Measurements from ENCODE around the gene LAMC2.
A peak's percentile ranks its signal among the peaks of the same experiment; 100 is the strongest.
"Not testable (repeated sequence)": the region's sequence is repeated elsewhere in the genome, so short reads cannot be mapped to it uniquely, and the experiment has no call there.

The LAMC2 gene

DNA sequence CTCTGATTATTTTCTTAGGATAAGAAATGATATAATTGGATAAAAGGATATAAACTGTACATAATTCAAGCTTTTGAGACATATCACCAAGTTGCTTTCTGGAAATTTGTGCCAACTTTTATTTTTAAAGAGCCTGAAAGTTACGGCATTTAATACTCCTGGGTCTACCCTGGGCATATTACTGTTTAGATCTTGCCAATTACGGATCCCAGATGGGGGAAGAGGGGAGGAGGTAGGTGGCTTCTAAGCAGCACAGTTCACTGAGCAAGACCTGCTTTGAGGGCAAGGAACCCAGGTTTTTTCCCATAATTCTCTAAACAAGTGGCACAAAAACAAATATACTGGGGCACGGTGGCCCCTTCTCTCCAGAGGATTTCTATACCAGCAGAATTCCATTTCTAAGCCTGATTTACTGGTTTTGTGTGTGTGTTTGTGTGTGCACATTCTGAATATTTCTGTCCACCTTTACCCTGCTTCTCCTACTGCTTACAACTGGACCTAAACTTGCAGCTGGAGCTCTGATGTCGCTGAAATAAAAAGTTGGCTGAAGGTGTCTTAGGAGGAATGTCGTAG, 76.7 kb downstream of the LAMC2 start:
- H3K4me3 ChIP-seq (ENCODE audit: low read length): no peak overlapping the region
- no peak for DNase-seq (ENCODE audit: low read depth)
- TF ChIP-seq, protein P1, sequence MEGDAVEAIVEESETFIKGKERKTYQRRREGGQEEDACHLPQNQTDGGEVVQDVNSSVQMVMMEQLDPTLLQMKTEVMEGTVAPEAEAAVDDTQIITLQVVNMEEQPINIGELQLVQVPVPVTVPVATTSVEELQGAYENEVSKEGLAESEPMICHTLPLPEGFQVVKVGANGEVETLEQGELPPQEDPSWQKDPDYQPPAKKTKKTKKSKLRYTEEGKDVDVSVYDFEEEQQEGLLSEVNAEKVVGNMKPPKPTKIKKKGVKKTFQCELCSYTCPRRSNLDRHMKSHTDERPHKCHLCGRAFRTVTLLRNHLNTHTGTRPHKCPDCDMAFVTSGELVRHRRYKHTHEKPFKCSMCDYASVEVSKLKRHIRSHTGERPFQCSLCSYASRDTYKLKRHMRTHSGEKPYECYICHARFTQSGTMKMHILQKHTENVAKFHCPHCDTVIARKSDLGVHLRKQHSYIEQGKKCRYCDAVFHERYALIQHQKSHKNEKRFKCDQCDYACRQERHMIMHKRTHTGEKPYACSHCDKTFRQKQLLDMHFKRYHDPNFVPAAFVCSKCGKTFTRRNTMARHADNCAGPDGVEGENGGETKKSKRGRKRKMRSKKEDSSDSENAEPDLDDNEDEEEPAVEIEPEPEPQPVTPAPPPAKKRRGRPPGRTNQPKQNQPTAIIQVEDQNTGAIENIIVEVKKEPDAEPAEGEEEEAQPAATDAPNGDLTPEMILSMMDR (IDR thresholded peaks at IDR 0.05; ENCODE audit: insufficient read depth, low read depth, low read length, missing control alignments): no peak

DNA sequence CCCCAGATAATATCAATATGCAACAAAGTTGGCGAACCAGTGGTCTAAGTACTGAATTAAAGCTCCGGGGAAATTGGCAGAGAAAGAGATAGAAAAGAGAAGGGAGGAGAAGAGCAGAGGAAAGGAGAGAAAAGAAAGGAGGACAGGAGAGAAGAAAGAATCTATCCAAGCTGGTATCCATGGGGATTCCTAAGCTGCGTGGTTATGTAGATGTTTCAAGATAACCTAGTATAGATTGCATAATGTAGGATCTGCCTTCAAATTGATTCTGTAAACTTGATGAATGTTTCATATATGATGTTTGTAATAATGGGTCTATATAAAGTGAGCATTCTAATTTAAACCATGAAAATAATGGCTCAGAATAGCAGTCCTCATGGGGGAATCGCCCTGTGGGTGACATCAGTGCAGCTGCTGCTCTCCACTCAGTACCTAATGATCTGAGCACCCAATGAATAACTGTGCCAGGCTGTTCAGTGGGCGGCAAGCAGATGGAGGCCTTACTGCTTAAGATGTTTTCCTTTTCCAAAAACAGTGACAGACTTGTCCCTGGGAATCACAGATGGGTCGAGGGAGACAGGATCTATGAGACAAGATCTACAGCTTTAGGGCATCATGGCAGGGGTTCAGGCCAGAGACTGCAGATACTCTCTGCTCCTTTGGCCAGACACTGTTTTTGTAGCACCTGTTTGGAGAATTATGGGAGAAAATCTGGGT, 78.0 kb downstream of the LAMC2 start:
- DNase-seq (ENCODE audit: low read depth): no peak
- TF ChIP-seq, protein P1 (IDR thresholded peaks at IDR 0.05; ENCODE audit: insufficient read depth, low read depth, low read length, missing control alignments): no peak
- H3K4me3 ChIP-seq (ENCODE audit: low read length): no peak overlapping the region

DNA sequence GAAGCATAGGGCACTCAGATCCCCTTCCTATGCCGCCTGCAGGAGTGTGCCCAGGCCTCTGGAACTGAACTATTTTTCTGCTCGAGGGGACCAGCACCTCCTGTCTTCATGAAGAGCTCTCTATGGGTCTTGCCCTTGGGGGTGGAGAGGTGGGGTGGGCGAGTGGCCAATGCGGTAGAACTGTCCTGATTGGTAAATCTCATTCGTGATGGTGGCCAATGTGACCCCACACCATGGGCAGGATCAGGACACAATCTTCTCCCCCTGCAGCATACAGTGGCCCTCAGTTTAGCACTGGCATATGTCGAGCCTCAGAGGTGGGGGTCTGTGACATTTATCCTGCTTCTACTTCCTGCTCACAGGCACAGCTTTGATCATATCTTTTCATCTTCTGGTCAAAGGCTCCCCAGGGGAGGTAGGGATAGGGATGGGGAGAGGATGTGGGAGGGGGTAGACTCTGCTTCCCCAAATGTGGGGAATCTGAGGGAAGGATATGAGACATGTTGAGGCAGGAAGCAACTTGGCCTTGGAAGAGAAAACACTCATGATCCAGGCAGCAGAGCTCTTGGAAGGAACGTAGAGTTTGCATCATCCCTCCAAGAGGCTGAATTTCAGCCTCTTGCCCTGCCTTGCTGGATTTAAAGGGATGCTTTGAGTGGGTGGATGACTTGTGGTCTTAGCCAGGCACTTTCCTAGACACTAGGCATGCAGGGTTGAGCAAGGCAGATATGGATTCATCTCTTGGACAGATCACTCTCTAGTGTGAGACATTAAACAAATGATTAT, 81.8 kb downstream of the LAMC2 start:
- DNase-seq (ENCODE audit: low read depth): peak; percentile 98
- no peak overlapping the region for H3K4me3 ChIP-seq (ENCODE audit: low read length)
- TF ChIP-seq, protein P1 (IDR thresholded peaks at IDR 0.05; ENCODE audit: insufficient read depth, low read depth, low read length, missing control alignments): no peak

DNA sequence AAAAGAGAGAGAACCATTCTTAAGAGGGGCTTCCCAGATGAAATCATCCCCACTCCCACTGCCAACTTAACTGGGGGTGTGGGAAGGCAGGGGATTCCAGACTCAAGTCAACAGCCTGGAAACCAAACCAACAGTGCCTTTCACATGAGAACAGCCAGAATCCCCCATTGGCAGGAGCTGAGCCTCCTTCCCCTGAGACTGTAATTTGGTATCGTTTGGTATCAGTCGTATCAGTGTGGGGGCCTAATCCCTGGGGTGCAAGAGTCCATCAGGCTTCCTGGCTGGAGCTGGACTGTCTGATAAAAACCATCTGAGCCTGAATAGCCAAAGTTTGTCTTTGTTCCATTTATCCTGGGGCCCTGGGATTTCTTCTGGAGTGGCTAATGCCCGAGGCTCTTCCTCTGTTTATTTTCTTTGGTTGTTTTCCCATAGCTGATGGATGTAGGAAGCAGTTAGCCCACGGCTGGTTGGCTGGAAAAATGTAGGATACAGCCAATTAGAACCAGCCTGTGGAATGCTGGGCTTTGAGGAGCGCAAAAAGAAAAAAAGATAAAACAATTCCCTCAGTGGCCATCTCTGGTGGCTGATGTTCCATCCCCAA, 84.6 kb downstream of the LAMC2 start:
- DNase-seq (ENCODE audit: low read depth): no peak
- H3K4me3 ChIP-seq (ENCODE audit: low read length): no peak overlapping the region
- TF ChIP-seq, protein P1 (IDR thresholded peaks at IDR 0.05; ENCODE audit: insufficient read depth, low read depth, low read length, missing control alignments): no peak

DNA sequence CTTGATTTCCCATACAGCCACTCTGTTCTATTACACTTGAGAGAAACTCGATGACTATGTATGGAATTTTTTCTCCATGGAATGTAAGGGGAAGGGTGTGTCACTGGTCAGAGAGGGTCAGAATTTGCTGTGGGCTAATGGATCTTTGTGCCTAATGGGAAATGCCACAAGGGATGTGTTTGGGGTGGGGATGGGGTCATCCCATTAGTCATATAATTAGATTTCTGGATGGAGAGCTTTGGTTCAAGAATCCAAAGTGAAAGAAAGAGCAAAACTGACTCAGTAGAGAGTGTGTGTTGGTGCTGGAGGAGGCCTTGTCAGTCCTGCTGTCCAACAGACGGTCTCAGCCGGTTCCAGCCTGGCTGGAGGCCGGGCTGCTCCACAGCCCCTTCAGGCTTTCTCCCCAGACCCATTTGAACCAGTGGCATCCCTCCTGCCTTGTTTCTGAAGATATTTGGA, 86.4 kb downstream of the LAMC2 start:
- H3K4me3 ChIP-seq (ENCODE audit: low read length): no peak overlapping the region
- TF ChIP-seq, protein P1 (IDR thresholded peaks at IDR 0.05; ENCODE audit: insufficient read depth, low read depth, low read length, missing control alignments): no peak
- DNase-seq (ENCODE audit: low read depth): peak; percentile 46

DNA sequence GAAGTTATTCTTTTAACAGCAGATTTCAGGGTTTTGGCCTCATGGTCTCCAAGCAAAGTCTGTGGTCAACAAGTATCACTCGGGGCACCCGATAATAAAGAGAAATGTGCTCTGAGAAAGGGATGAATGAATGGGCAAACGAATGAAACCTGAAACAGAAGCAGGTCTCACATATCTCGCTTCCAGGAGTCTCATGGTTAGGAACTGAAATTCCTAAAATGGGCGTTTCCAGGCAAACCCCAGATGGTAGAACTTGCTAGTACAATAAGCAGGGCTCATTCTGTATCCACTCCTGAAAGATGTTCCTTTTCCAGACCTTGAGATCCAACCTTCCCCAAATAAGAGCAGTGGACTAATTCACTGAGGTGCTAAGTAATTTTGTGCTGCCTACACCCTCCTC, 87.2 kb downstream of the LAMC2 start:
- DNase-seq (ENCODE audit: low read depth): no peak
- TF ChIP-seq, protein P1 (IDR thresholded peaks at IDR 0.05; ENCODE audit: insufficient read depth, low read depth, low read length, missing control alignments): no peak
- H3K4me3 ChIP-seq (ENCODE audit: low read length): no peak overlapping the region

DNA sequence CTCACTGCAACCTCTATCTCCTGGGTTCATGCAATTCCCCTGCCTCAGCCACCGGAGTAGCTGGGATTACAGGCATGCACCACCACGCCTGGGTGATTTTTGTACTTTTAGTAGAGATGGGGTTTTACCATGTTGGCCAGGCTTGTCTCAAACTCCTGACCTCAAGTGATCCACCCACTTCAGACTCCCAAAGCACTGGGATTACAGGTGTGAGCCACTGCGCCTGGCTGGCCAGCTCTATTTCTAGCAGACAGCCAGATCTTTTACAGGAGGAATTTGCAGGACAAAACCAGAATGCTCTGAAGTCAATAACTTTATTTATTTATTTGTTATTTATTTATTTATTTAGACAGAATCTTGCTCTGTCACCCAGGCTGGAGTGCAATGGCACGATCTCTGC, 87.9 kb downstream of the LAMC2 start:
- H3K4me3 ChIP-seq (ENCODE audit: low read length); DNase-seq (ENCODE audit: low read depth): not testable (repeated sequence)

Measured in epithelial cell of esophagus (primary cell).